ENCODE results near the gene A3GALT2. TPM values are rescaled to one million over a fixed set of nuclear protein-coding genes. Genes with fewer than 3 reads are reported as not detected.
A peak's percentile ranks its signal among the peaks of the same experiment; 100 is the strongest.

A3GALT2 gene
- polyA plus RNA-seq, 2 of the 4 experiments (the other 2 are of a cell fraction): not detected

GRCh38 chr1:33346533-33346926 is 25.6 kb upstream of the A3GALT2 start (continued):
- TF ChIP-seq USF2 (IDR thresholded peaks at IDR 0.05): no peak
- no peak for TF ChIP-seq TP53 (CRISPR knock-in tag; IDR thresholded peaks at IDR 0.05)

DNA sequence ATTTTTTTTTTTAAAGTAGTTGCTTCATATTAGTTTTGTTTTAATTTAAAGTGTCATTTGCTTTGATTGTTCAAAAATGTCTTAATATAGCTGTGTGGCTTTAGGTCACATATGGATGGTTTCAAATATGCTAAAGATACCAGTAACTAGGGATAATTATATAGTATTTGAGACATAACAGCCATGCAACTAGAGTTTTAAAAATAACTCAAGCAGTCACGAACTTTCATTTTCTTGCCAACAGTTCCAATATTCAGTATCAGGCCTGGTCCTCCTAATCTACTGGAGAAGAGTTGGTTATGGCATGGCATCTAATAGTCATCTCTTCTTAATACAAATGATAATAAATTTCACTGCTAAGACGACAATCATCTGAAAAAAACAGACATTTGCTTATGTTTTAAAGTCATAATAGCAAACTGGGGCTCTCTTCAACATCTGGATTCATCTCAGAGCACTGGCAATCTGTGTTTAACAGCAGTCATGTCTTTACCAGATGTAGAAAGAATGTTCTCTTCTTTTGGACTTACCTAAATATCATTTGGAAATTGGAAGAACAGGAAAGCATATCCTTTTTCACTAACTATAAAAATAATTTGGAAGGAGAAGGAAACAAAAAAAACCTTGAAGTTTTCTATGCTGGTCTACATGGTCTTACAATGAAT is 24.1 kb upstream of the A3GALT2 start:
- DNase-seq (ENCODE audit: low read depth in 1 of 2, low spot score in 1 of 2) (no peak), FAIRE-seq (no peak), ATAC-seq (no peak)
- POLR2A ChIA-PET: no interaction called here
- Histone ChIP-seq H3K4me1 (peaks cover 64% of the 10 kb centered on the region), H3K9me3 (no peaks in the 10 kb centered on the region), H3K4me3 (no peak overlapping the region), H3K27ac (peak overlapping the region; percentile 58 to 88; a peak in 5 of 6 replicates), H3K4me2 (peak overlapping the region; percentile 96)
- CTCF ChIA-PET: interaction anchor here (1.0 kb wide), 1 partner anchor 110 kb away, joined by 3 read pairs; no protein-coding TSS in a partner anchor
- TF ChIP-seq POLR2A (IDR thresholded peaks at IDR 0.05; ENCODE audit: low read length) (no peak), SREBF2 (IDR thresholded peaks at IDR 0.05) (no peak), JUNB (IDR thresholded peaks at IDR 0.05) (no peak), FOXS1 (CRISPR knock-in tag; IDR thresholded peaks at IDR 0.05) (no peak), HOXA7 (CRISPR knock-in tag; IDR thresholded peaks at IDR 0.05) (no peak), JUN (IDR thresholded peaks at IDR 0.05) (no peak), E2F6 (IDR thresholded peaks at IDR 0.05; ENCODE audit: borderline replicate concordance, low read depth) (no peak), FOSL2 (IDR thresholded peaks at IDR 0.05) (no peak), FOSL2 (CRISPR knock-in tag; IDR thresholded peaks at IDR 0.05) (no peak), POLR2AphosphoS2 (conservative IDR thresholded peaks at IDR 0.05; ENCODE audit: low read length) (no peak), ZNF302 (CRISPR knock-in tag; IDR thresholded peaks at IDR 0.05) (no peak), FOSB (CRISPR knock-in tag; IDR thresholded peaks at IDR 0.05) (no peak), RFX5 (IDR thresholded peaks at IDR 0.05) (no peak), CBX2 (IDR thresholded peaks at IDR 0.05; ENCODE audit: borderline replicate concordance, low read depth) (no peak)
- TF ChIP-seq, protein P1, sequence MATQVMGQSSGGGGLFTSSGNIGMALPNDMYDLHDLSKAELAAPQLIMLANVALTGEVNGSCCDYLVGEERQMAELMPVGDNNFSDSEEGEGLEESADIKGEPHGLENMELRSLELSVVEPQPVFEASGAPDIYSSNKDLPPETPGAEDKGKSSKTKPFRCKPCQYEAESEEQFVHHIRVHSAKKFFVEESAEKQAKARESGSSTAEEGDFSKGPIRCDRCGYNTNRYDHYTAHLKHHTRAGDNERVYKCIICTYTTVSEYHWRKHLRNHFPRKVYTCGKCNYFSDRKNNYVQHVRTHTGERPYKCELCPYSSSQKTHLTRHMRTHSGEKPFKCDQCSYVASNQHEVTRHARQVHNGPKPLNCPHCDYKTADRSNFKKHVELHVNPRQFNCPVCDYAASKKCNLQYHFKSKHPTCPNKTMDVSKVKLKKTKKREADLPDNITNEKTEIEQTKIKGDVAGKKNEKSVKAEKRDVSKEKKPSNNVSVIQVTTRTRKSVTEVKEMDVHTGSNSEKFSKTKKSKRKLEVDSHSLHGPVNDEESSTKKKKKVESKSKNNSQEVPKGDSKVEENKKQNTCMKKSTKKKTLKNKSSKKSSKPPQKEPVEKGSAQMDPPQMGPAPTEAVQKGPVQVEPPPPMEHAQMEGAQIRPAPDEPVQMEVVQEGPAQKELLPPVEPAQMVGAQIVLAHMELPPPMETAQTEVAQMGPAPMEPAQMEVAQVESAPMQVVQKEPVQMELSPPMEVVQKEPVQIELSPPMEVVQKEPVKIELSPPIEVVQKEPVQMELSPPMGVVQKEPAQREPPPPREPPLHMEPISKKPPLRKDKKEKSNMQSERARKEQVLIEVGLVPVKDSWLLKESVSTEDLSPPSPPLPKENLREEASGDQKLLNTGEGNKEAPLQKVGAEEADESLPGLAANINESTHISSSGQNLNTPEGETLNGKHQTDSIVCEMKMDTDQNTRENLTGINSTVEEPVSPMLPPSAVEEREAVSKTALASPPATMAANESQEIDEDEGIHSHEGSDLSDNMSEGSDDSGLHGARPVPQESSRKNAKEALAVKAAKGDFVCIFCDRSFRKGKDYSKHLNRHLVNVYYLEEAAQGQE (IDR thresholded peaks at IDR 0.05): no peak
- WGBS (ENCODE audit: missing lambda C conversion rate): 58% methylated on average over 2 of the region's 2 CpGs

DNA sequence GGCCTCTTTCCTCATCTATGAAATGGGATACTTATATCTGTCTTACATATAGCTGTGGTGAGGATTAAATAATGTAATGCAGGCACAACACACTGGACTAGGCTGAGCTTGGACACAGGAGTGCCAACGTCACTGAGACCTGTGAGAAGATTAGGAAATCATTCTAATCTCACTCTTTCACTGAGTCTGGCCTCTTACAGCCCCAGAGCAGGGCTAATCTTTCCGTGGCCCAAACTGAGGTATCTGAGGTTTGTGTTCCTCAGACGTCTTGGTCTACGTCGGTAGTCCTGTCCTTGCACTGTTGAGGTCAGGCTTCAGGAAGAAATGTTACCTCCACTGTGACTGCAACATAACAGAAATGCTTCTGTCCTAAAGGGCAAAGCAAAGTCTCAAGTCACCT is 22.6 kb upstream of the A3GALT2 start:
- ChIA-PET POLR2A (no interaction called here), CTCF (no interaction called here)
- Histone ChIP-seq H3K4me2 (peak overlapping the region; percentile 96), H3K9me3 (no peaks in the 10 kb centered on the region), H3K27ac (peak overlapping the region; percentile 88), H3K4me3 (no peak overlapping the region), H3K4me1 (peaks cover 79% of the 10 kb centered on the region)
- 31% methylated on average over 5 of the region's 5 CpGs for WGBS (ENCODE audit: missing lambda C conversion rate)
- ATAC-seq (no peak), FAIRE-seq (no peak), DNase-seq (ENCODE audit: low read depth in 1 of 2, low spot score in 1 of 2) (no peak)
- no peak for TF ChIP-seq TP53 (CRISPR knock-in tag; IDR thresholded peaks at IDR 0.05)
- TF ChIP-seq, protein P2, sequence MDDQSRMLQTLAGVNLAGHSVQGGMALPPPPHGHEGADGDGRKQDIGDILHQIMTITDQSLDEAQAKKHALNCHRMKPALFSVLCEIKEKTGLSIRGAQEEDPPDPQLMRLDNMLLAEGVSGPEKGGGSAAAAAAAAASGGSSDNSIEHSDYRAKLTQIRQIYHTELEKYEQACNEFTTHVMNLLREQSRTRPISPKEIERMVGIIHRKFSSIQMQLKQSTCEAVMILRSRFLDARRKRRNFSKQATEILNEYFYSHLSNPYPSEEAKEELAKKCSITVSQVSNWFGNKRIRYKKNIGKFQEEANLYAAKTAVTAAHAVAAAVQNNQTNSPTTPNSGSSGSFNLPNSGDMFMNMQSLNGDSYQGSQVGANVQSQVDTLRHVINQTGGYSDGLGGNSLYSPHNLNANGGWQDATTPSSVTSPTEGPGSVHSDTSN (IDR thresholded peaks at IDR 0.05): no peak
- no peak for TF ChIP-seq RCOR1 (IDR thresholded peaks at IDR 0.05; ENCODE audit: low read depth, low read length)
- TF ChIP-seq FOSL2 (IDR thresholded peaks at IDR 0.05): no peak
- no peak for TF ChIP-seq FOSL2 (CRISPR knock-in tag; IDR thresholded peaks at IDR 0.05)
- TF ChIP-seq KDM5A (IDR thresholded peaks at IDR 0.05): no peak
- no peak for TF ChIP-seq MAFK (IDR thresholded peaks at IDR 0.05; ENCODE audit: partially characterized antibody)
- no peak for TF ChIP-seq CHD4 (IDR thresholded peaks at IDR 0.05; ENCODE audit: borderline replicate concordance)
- no peak for TF ChIP-seq PHF8 (IDR thresholded peaks at IDR 0.05; ENCODE audit: borderline replicate concordance, low read depth)
- no peak for TF ChIP-seq NPAS2 (CRISPR knock-in tag; IDR thresholded peaks at IDR 0.05; ENCODE audit: borderline replicate concordance)
- TF ChIP-seq SREBF2 (IDR thresholded peaks at IDR 0.05): no peak
- TF ChIP-seq ELK1 (IDR thresholded peaks at IDR 0.05; ENCODE audit: low read depth, low read length): no peak
- TF ChIP-seq, protein P1 (IDR thresholded peaks at IDR 0.05): no peak

Data from A549 (cell line).